GM12878 (cell line): Measurements from ENCODE around the gene MBLAC2. TPM values are rescaled to one million over a fixed set of nuclear protein-coding genes. Genes with fewer than 3 reads are reported as not detected.

ENCODE experiments used
- ATAC-seq: fragments of 200-7000 bp; cut with Tn5 transposase; 3 replicates; pipeline ENCODE4 v1.9.1; 2020; ENCODE audit warnings: mild to moderate bottlenecking, moderate library complexity
- BruUV-seq: library from RNA; stranded (reverse); fragments of 400-500 nt; replicated peaks from 2 replicates; lab custom pipeline; 2021; lab: Mats Ljungman, UMichigan
- CTCF ChIA-PET: fragments of 300-600 bp; sonication (Branson Sonifier 250); formaldehyde crosslinking; extraction: SDS; loops from one replicate; lab custom pipeline; 2021; ENCODE audit warnings: inconsistent platforms; lab: Yijun Ruan, JAX
- POLR2A ChIA-PET: fragments of 350-600 bp; formaldehyde crosslinking; extraction: SDS; loops from one replicate; lab custom pipeline; 2021; ENCODE audit warnings: inconsistent platforms; lab: Charles Lee
- RAD21 ChIA-PET: fragments of 300-600 bp; sonication (Branson Sonifier 250); formaldehyde crosslinking; loops from one replicate; lab custom pipeline; 2023; ENCODE audit warnings: antibody characterized with exemption; ENCODE audit not compliant: unreplicated experiment; lab: Charles Lee
- SMC1A ChIA-PET: fragments of 300-600 bp; sonication (Branson Sonifier 250); formaldehyde crosslinking; loops from one replicate; lab custom pipeline; 2023; ENCODE audit not compliant: unreplicated experiment, uncharacterized antibody; lab: Charles Lee
- DNase-seq: peaks from one replicate; pipeline ENCODE4 v3.0.0-alpha.2; 2011; ENCODE audit warnings: low read depth, low spot score
- FAIRE-seq: peaks from 3 replicates; lab custom pipeline; 2011; peaks lifted over from hg19 to GRCh38; lab: Jason Lieb, UNC
- H2AFZ ChIP-seq: 2 replicates; pipeline ENCODE4 v1.6.0; 2011; ENCODE audit warnings: low read depth, low read length, control low read depth; ENCODE audit not compliant: control insufficient read depth
- H3K27ac ChIP-seq: 2 replicates; pipeline ENCODE4 v1.5.1; 2011; ENCODE audit warnings: control low read depth; ENCODE audit not compliant: control insufficient read depth, insufficient read depth
- H3K27me3 ChIP-seq, 2 experiments: replicated peaks in 1 of 2; 2 replicates each; pipeline versions ENCODE4 v1.6.0 to v1.6.1; 2011; ENCODE audit warnings: low read length in 1 of 2; ENCODE audit not compliant: control insufficient read depth in 2 of 2, insufficient read depth in 2 of 2
- H3K36me3 ChIP-seq, 2 experiments: 2 replicates each; pipeline ENCODE4 v1.5.1; 2011; ENCODE audit warnings: low read length in 1 of 2; ENCODE audit not compliant: control insufficient read depth in 2 of 2, insufficient read depth in 2 of 2
- H3K4me1 ChIP-seq: 2 replicates; pipeline ENCODE4 v1.6.1; 2011; ENCODE audit warnings: mild to moderate bottlenecking, low read length, moderate library complexity, mixed read lengths; ENCODE audit not compliant: control insufficient read depth, insufficient read depth
- H3K4me2 ChIP-seq: 2 replicates; pipeline ENCODE4 v1.6.0; 2011; ENCODE audit warnings: control low read depth; ENCODE audit not compliant: control insufficient read depth, insufficient read depth
- H3K4me3 ChIP-seq: fragments of 200-600 bp; sonication (generic); 2 replicates; pipeline ENCODE4 v1.5.1; 2016
- H3K79me2 ChIP-seq: 2 replicates; pipeline ENCODE4 v1.6.0; 2011; ENCODE audit warnings: low read length; ENCODE audit not compliant: control insufficient read depth, insufficient read depth
- H3K9ac ChIP-seq: 2 replicates; pipeline ENCODE4 v1.8.0; 2011; ENCODE audit warnings: low read length, control low read depth, mixed read lengths; ENCODE audit not compliant: control insufficient read depth, insufficient read depth
- H3K9me3 ChIP-seq: replicated peaks from 3 replicates; pipeline ENCODE4 v1.5.1; 2011; ENCODE audit warnings: mild to moderate bottlenecking, low read length; ENCODE audit not compliant: control insufficient read depth, insufficient read depth
- H4K20me1 ChIP-seq: 2 replicates; pipeline ENCODE4 v1.6.0; 2011; ENCODE audit not compliant: control insufficient read depth, insufficient read depth
- ATF3 ChIP-seq: IDR thresholded peaks from 2 replicates; pipeline ENCODE4 v1.6.1; 2011; ENCODE audit warnings: low read depth, mild to moderate bottlenecking, low read length, moderate library complexity, borderline replicate concordance; ENCODE audit errors: extremely low read depth
- HDGF ChIP-seq: fragments of 450-650 bp; IDR thresholded peaks from 2 replicates; pipeline ENCODE4 v1.6.1; 2016; ENCODE audit warnings: antibody characterized with exemption
- MLLT1 ChIP-seq: fragments of 450-650 bp; IDR thresholded peaks from 2 replicates; pipeline ENCODE4 v1.6.1; 2016; ENCODE audit warnings: mild to moderate bottlenecking
- WGBS: methylation state at CpG from one replicate; pipeline ENCODE4 v1.1.6; 2016; ENCODE audit warnings: low lambda C conversion rate; ENCODE audit not compliant: insufficient replicate concordance, insufficient coverage; ENCODE audit errors: missing lambda C conversion rate; 5-methylcytosine and 5-hydroxymethylcytosine counted together
- in situ Hi-C: fragments of 300-500 bp; cut with MboI; formaldehyde crosslinking; loops from 9 replicates; pipeline ENCODE4 v1.14.3; 2018; ENCODE audit warnings: mixed read lengths
- intact Hi-C: fragments of 100-400 bp; cut with micrococcal nuclease; formaldehyde crosslinking; loops from one replicate; pipeline ENCODE4 v1.14.2; 2022; ENCODE audit not compliant: unreplicated experiment
- polyA plus RNA-seq, 11 experiments: library from polyadenylated mRNA; depleted of rRNA in 4 of 11; unstranded in 6 of 11; stranded (reverse) in 5 of 11; fragments of >200 nt; fragmentation: Nextera tagmentation in 4 of 11; fragmentation: Illumina TruSeq in 1 of 11; extraction: Ambion mirVana in 4 of 11; extraction: Trizol in 1 of 11; gene quantifications; 1 replicate in 1 of 11; 2 replicates in 10 of 11; pipeline versions ENCODE4 v1.2.1 to v1.2.3, GENCODE V29; 2011 to 2016; ENCODE audit warnings: inconsistent platforms in 2 of 11, missing spikeins in 2 of 11, low read depth in 1 of 11
- total RNA-seq, 4 experiments: library from RNA; depleted of rRNA in 3 of 4; stranded (reverse); fragments of >200 nt in 3 of 4; fragmentation: Illumina TruSeq in 1 of 4; extraction: Trizol in 1 of 4; gene quantifications; 2 replicates each; pipeline versions ENCODE4 v1.2.1 to v1.2.3, GENCODE V29; 2013 to 2021

MBLAC2 gene
- total and polyA plus RNA-seq, 10 of the 15 experiments (the other 5 are each of a cell fraction or from before 2014, with no cell fraction given) = 2.0 to 10.5 (median 7.1) TPM

- Histone ChIP-seq H3K4me1 (peaks cover 3% of the 10 kb centered on the region; the same call in 1 of the 2 replicates), H4K20me1 (no peaks in the 10 kb centered on the region), H3K9me3 (no peaks in the 10 kb centered on the region), H2AFZ (peak overlapping the region; percentile 59), H3K27me3 (no peaks in the 10 kb centered on the region), H3K9ac (no peak overlapping the region; the same call in 1 of the 2 replicates), H3K79me2 (peaks cover 35% of the 10 kb centered on the region), H3K27ac (no peak overlapping the region; the same call in 1 of the 2 replicates), H3K36me3 (no peaks in the 10 kb centered on the region), H3K4me3 (0 out of 2 replicates have a peak overlapping the region, but pooled peaks have one; percentile 41), H3K4me2 (peak overlapping the region; percentile 60)
- ChIA-PET SMC1A (interaction anchor here (0.9 to 2.0 kb wide), 12 partner anchors 9 to 66 kb away, joined by 3 to 9 read pairs (median 5); partner anchors contain the start of gene LYSMD3), CTCF (interaction anchor here (0.6 to 4.9 kb wide), 9 partner anchors 10 to 326 kb away, joined by 3 to 30 read pairs (median 3); partner anchors contain the start of gene LYSMD3), POLR2A (interaction anchor here (0.8 to 2.4 kb wide), 4 partner anchors 10 to 67 kb away, joined by 3 to 21 read pairs (median 5); partner anchors contain the start of gene CETN3), RAD21 (interaction anchor here (1.0 to 4.6 kb wide), 6 partner anchors 24 to 67 kb away, joined by 3 to 37 read pairs (median 4); partner anchors contain the start of gene LYSMD3)
- in situ Hi-C loops = no loop called here
- no peak for FAIRE-seq
- no peak for DNase-seq
- BruUV-seq = no TSS peak
- WGBS = 74% methylated on average over 3 of the region's 3 CpGs
- peak; percentile 9 for ATAC-seq
- intact Hi-C loops = loop anchor here (10.0 kb wide), 1 partner anchor 908 kb away; the partner anchor contains the start of gene ARRDC3
- TF ChIP-seq HDGF = no peak
These were observed 1.8 kb upstream of the MBLAC2 start for GRCh38 chr5:90476391-90476790.

GRCh38 chr5:90475436-90475980 is 937 bp upstream of the MBLAC2 start:
- in situ Hi-C loops (no loop called here), intact Hi-C loops (loop anchor here (2.0 to 10.0 kb wide), 2 partner anchors 67 to 909 kb away; partner anchors contain the start of genes ARRDC3 and CETN3)
- H3K4me3 ChIP-seq = peak overlapping the region; percentile 89; the same call in 1 of the 2 replicates
- 92% methylated on average over 17 of the region's 17 CpGs for WGBS
- POLR2A ChIA-PET = interaction anchor here (0.6 to 2.4 kb wide), 6 partner anchors 16 to 66 kb away, joined by 3 to 21 read pairs (median 4); partner anchors contain the start of genes CETN3 and LYSMD3
- H3K4me1 ChIP-seq = peaks cover 3% of the 10 kb centered on the region; the same call in 1 of the 2 replicates
- DNase-seq = no peak
- peak overlapping the region; percentile 98; the same call in 1 of the 2 replicates for H3K4me2 ChIP-seq
- no peak overlapping the region; the same call in 1 of the 2 replicates for H2AFZ ChIP-seq
- SMC1A ChIA-PET = interaction anchor here (0.7 to 2.0 kb wide), 12 partner anchors 10 to 308 kb away, joined by 3 to 10 read pairs (median 5); partner anchors contain the start of gene LYSMD3
- H3K9ac ChIP-seq = no peak overlapping the region
- no peak for ATAC-seq
- CTCF ChIA-PET = interaction anchor here (0.6 to 4.9 kb wide), 6 partner anchors 12 to 128 kb away, joined by 3 to 30 read pairs (median 4); partner anchors contain the start of gene LYSMD3
- H4K20me1 ChIP-seq = no peaks in the 10 kb centered on the region
- H3K27ac ChIP-seq = no peak overlapping the region
- TF ChIP-seq MLLT1 = peak; percentile 43; the same call in 1 of the 2 replicates
- TF ChIP-seq ATF3 = no peak
- H3K27me3 ChIP-seq = no peaks in the 10 kb centered on the region
- H3K9me3 ChIP-seq = peaks cover 1% of the 10 kb centered on the region; the same call in 1 of the 3 replicates
- no peaks in the 10 kb centered on the region for H3K36me3 ChIP-seq
- no TSS peak for BruUV-seq
- no peak for FAIRE-seq
- RAD21 ChIA-PET = interaction anchor here (4.6 kb wide), 1 partner anchor 54 kb away, joined by 37 read pairs; the partner anchor contains the start of gene LYSMD3
- peaks cover 36% of the 10 kb centered on the region for H3K79me2 ChIP-seq
